IMR-90 (cell line): Measurements from ENCODE around the gene KDM3B. TPM values are rescaled to one million over a fixed set of nuclear protein-coding genes. Genes with fewer than 3 reads are reported as not detected.

Experiments used
- ATAC-seq: fragments of 200-7000 bp; cut with Tn5 transposase; 2 replicates; pipeline ENCODE4 v1.9.1; 2020; ENCODE audit warnings: low read depth, mild to moderate bottlenecking, moderate library complexity
- BruUV-seq: library from RNA; stranded (reverse); fragments of 400-500 nt; replicated peaks from 2 replicates; lab custom pipeline; 2021; lab: Mats Ljungman, UMichigan
- CTCF ChIA-PET: fragments of 300-600 bp; formaldehyde crosslinking; extraction: SDS; loops from one replicate; lab custom pipeline; 2021; ENCODE audit warnings: antibody characterized with exemption; lab: Yijun Ruan, JAX
- POLR2A ChIA-PET: fragments of 300-600 bp; sonication (Branson Sonifier 250); formaldehyde crosslinking; loops from one replicate; lab custom pipeline; 2022; ENCODE audit warnings: antibody characterized with exemption; ENCODE audit not compliant: unreplicated experiment; lab: Charles Lee
- DNase-seq: peaks from one replicate; pipeline ENCODE4 v3.0.0; 2013
- H2AFZ ChIP-seq: replicated peaks from 2 replicates; pipeline ENCODE3; 2013; ENCODE audit warnings: low read length, mild to moderate bottlenecking; ENCODE audit not compliant: poor library complexity
- H2AK5ac ChIP-seq: 2 replicates; pipeline ENCODE4 v1.6.1; 2013; ENCODE audit warnings: low read depth, low read length, inconsistent platforms
- H2AK9ac ChIP-seq: replicated peaks from 2 replicates; pipeline ENCODE3; 2013; ENCODE audit warnings: mild to moderate bottlenecking, low read depth, low read length, moderate library complexity; ENCODE audit not compliant: poor library complexity
- H2BK120ac ChIP-seq: 2 replicates; pipeline ENCODE4 v1.6.1; 2013; ENCODE audit warnings: low read depth, low read length, inconsistent platforms
- H2BK15ac ChIP-seq: 3 replicates; pipeline ENCODE4 v1.6.1; 2013; ENCODE audit warnings: low read depth, low read length, inconsistent platforms
- H2BK20ac ChIP-seq: 2 replicates; pipeline ENCODE4 v1.6.1; 2013; ENCODE audit warnings: low read depth, mild to moderate bottlenecking, inconsistent platforms, low read length, moderate library complexity
- H2BK5ac ChIP-seq: 2 replicates; pipeline ENCODE4 v1.6.1; 2013; ENCODE audit warnings: mild to moderate bottlenecking, low read depth, low read length, inconsistent platforms; ENCODE audit not compliant: poor library complexity, severe bottlenecking
- H3K14ac ChIP-seq: replicated peaks from 2 replicates; pipeline ENCODE4 v1.6.1; 2013; ENCODE audit warnings: low read depth, low read length, inconsistent platforms
- H3K18ac ChIP-seq: 2 replicates; pipeline ENCODE4 v1.6.1; 2013; ENCODE audit warnings: low read depth, low read length, control low read depth
- H3K23ac ChIP-seq: 2 replicates; pipeline ENCODE4 v1.6.1; 2013; ENCODE audit warnings: low read depth, low read length, inconsistent platforms
- H3K27ac ChIP-seq: 2 replicates; pipeline ENCODE4 v1.5.1; 2013; ENCODE audit warnings: mild to moderate bottlenecking, control low read depth, low read length; ENCODE audit not compliant: insufficient read depth
- H3K27me3 ChIP-seq: 2 replicates; pipeline ENCODE4 v1.6.1; 2013; ENCODE audit warnings: low read length; ENCODE audit not compliant: control insufficient read depth, insufficient read depth
- H3K36me3 ChIP-seq: 2 replicates; pipeline ENCODE4 v1.6.1; 2013; ENCODE audit warnings: low read length, mixed read lengths; ENCODE audit not compliant: control insufficient read depth, insufficient read depth
- H3K4ac ChIP-seq: 2 replicates; pipeline ENCODE4 v1.6.1; 2013; ENCODE audit warnings: low read depth, low read length, inconsistent platforms
- H3K4me1 ChIP-seq: 2 replicates; pipeline ENCODE4 v1.6.1; 2013; ENCODE audit warnings: low read length, mixed read lengths; ENCODE audit not compliant: control insufficient read depth, insufficient read depth
- H3K4me2 ChIP-seq: 2 replicates; pipeline ENCODE4 v1.6.1; 2013; ENCODE audit warnings: low read depth, mild to moderate bottlenecking, control low read depth, low read length, moderate library complexity
- H3K4me3 ChIP-seq: 2 replicates; pipeline ENCODE4 v1.5.1; 2013; ENCODE audit warnings: low read depth, mild to moderate bottlenecking, control low read depth, low read length, moderate library complexity; ENCODE audit not compliant: insufficient read depth
- H3K56ac ChIP-seq: 2 replicates; pipeline ENCODE4 v1.6.1; 2013; ENCODE audit warnings: low read length, inconsistent platforms; ENCODE audit not compliant: insufficient read depth; ENCODE audit errors: extremely low read depth
- H3K79me1 ChIP-seq, 2 experiments: 2 replicates each; pipeline ENCODE4 v1.6.1; 2013; ENCODE audit warnings: low read length in 2 of 2, inconsistent platforms in 1 of 2, low read depth in 1 of 2
- H3K9ac ChIP-seq: 2 replicates; pipeline ENCODE4 v1.6.1; 2013; ENCODE audit warnings: low read depth, low read length, control low read depth
- H3K9me1 ChIP-seq: 2 replicates; pipeline ENCODE4 v1.6.1; 2013; ENCODE audit warnings: low read length, inconsistent platforms; ENCODE audit not compliant: insufficient read depth
- H3K9me3 ChIP-seq: 2 replicates; pipeline ENCODE4 v1.6.1; 2013; ENCODE audit warnings: low read length; ENCODE audit not compliant: control insufficient read depth, insufficient read depth
- H4K20me1 ChIP-seq: 2 replicates; pipeline ENCODE4 v1.6.1; 2013; ENCODE audit warnings: low read length, inconsistent platforms; ENCODE audit not compliant: insufficient read depth
- H4K5ac ChIP-seq: 2 replicates; pipeline ENCODE4 v1.6.1; 2013; ENCODE audit warnings: mild to moderate bottlenecking, low read depth, low read length, control low read depth
- H4K8ac ChIP-seq, 2 experiments: 2 replicates each; pipeline ENCODE4 v1.6.1; 2013; ENCODE audit warnings: low read depth in 2 of 2, low read length in 2 of 2, control low read depth in 1 of 2, inconsistent platforms in 1 of 2
- H4K91ac ChIP-seq: 2 replicates; pipeline ENCODE4 v1.6.1; 2013; ENCODE audit warnings: low read depth, low read length, inconsistent platforms; ENCODE audit not compliant: insufficient read depth
- BHLHE40 ChIP-seq: fragments of 150-350 bp; IDR thresholded peaks from 2 replicates; pipeline ENCODE4 v1.6.1; 2016; ENCODE audit warnings: mild to moderate bottlenecking, low read depth, low read length
- CHD1 ChIP-seq: IDR thresholded peaks from 2 replicates; pipeline ENCODE4 v1.6.1; 2012; ENCODE audit warnings: low read depth, low read length, improper control_type of control experiment
- FOS ChIP-seq: fragments of 150-350 bp; IDR thresholded peaks from 2 replicates; pipeline ENCODE4 v1.6.1; 2016; ENCODE audit warnings: low read depth, low read length
- MAFK ChIP-seq: IDR thresholded peaks from 2 replicates; pipeline ENCODE4 v1.6.1; 2012; ENCODE audit warnings: low read depth, low read length, improper control_type of control experiment
- MAZ ChIP-seq: IDR thresholded peaks from 2 replicates; pipeline ENCODE4 v1.6.1; 2012; ENCODE audit warnings: low read depth, mild to moderate bottlenecking, low read length, improper control_type of control experiment, moderate library complexity, borderline replicate concordance
- MXI1 ChIP-seq: IDR thresholded peaks from 2 replicates; pipeline ENCODE4 v1.6.1; 2012; ENCODE audit warnings: low read depth, mild to moderate bottlenecking, low read length, moderate library complexity, borderline replicate concordance
- NFE2L2 ChIP-seq: fragments of 150-350 bp; IDR thresholded peaks from 2 replicates; pipeline ENCODE4 v1.6.1; 2016; ENCODE audit warnings: low read depth, mild to moderate bottlenecking, low read length
- POLR2A ChIP-seq: IDR thresholded peaks from 2 replicates; pipeline ENCODE4 v1.6.1; 2012; ENCODE audit warnings: mild to moderate bottlenecking, low read depth, low read length
- RAD21 ChIP-seq: IDR thresholded peaks from 2 replicates; pipeline ENCODE4 v1.6.1; 2012; ENCODE audit warnings: low read length, improper control_type of control experiment
- RCOR1 ChIP-seq: IDR thresholded peaks from 2 replicates; pipeline ENCODE4 v1.6.1; 2012; ENCODE audit warnings: mild to moderate bottlenecking, low read length, improper control_type of control experiment; ENCODE audit not compliant: insufficient replicate concordance
- RFX5 ChIP-seq: IDR thresholded peaks from 2 replicates; pipeline ENCODE4 v1.8.0; 2012; ENCODE audit warnings: low read depth, mild to moderate bottlenecking, low read length, moderate library complexity
- SMC3 ChIP-seq: fragments of 150-350 bp; IDR thresholded peaks from 2 replicates; pipeline ENCODE4 v1.6.1; 2016; ENCODE audit warnings: low read depth, mild to moderate bottlenecking, antibody characterized with exemption, low read length, moderate library complexity
- WGBS, 2 experiments: methylation state at CpG; one replicate each; pipeline versions ENCODE4 v1.1.5 to v1.1.7; 2013; ENCODE audit warnings: missing lambda C conversion rate in 2 of 2; ENCODE audit not compliant: insufficient read length in 1 of 2; ENCODE audit errors: extremely low coverage in 2 of 2; 5-methylcytosine and 5-hydroxymethylcytosine counted together
- dilution Hi-C: fragments of 300-500 bp; cut with HindIII; formaldehyde crosslinking; loops from one replicate; pipeline ENCODE4 v1.14.3; 2018; ENCODE audit warnings: low sequenced_read_pairs; ENCODE audit not compliant: unreplicated experiment
- in situ Hi-C: fragments of 300-500 bp; cut with MboI; formaldehyde crosslinking; loops from 3 replicates; pipeline ENCODE4 v1.14.3; 2019; ENCODE audit warnings: low sequenced_read_pairs, inconsistent platforms, mixed read lengths
- intact Hi-C: fragments of 100-400 bp; cut with micrococcal nuclease; formaldehyde crosslinking; loops from 2 replicates; pipeline ENCODE4 v1.10.0; 2022
- polyA plus RNA-seq, 3 experiments: library from polyadenylated mRNA; depleted of rRNA; stranded (reverse); fragments of >200 nt; gene quantifications; 2 replicates each; pipeline ENCODE4 v1.2.3, GENCODE V29; 2012; ENCODE audit warnings: low replicate concordance in 1 of 3
- total RNA-seq: library from RNA; depleted of rRNA; stranded (reverse); fragments of >200 nt; gene quantifications from 2 replicates; pipeline ENCODE4 v1.2.3, GENCODE V29; 2012
- TF ChIP-seq, protein P1 (sequence below): fragments of 150-350 bp; IDR thresholded peaks from 2 replicates; pipeline ENCODE4 v1.6.1; 2017; ENCODE audit warnings: mild to moderate bottlenecking, antibody characterized with exemption, low read length, low read depth
- TF ChIP-seq, protein P2 (sequence below): conservative IDR thresholded peaks from 2 replicates; pipeline ENCODE4 v1.5.1; 2012; ENCODE audit warnings: mild to moderate bottlenecking, low read depth, low read length, improper control_type of control experiment
- TF ChIP-seq, protein P3 (sequence below): fragments of 150-350 bp; IDR thresholded peaks from 2 replicates; pipeline ENCODE4 v1.6.1; 2016; ENCODE audit warnings: low read depth, mild to moderate bottlenecking, low read length, moderate library complexity, borderline replicate concordance

Gene KDM3B
- total and polyA plus RNA-seq, 2 of the 4 experiments (the other 2 are of a cell fraction), result 19.4 to 35.8 TPM

GRCh38 chr5:138366632-138367382, 14.3 kb downstream of the KDM3B start:
- Histone ChIP-seq H3K9ac (no peak overlapping the region), H3K27ac (no peak overlapping the region), H3K23ac (peak overlapping the region; percentile 0; the same call in 1 of the 2 replicates), H3K9me3 (no peaks in the 10 kb centered on the region), H3K4ac (no peak overlapping the region), H3K9me1 (peaks cover 7% of the 10 kb centered on the region; the same call in 1 of the 2 replicates), H2AK5ac (no peak overlapping the region), H3K56ac (no peak overlapping the region), H4K91ac (no peak overlapping the region), H4K20me1 (peaks cover 42% of the 10 kb centered on the region), H3K27me3 (no peaks in the 10 kb centered on the region), H3K79me1 (peaks cover 27 to 50% of the 10 kb centered on the region in 2 experiments), H3K18ac (no peak overlapping the region), H3K4me2 (no peak overlapping the region), H4K5ac (no peak overlapping the region), H2AK9ac (no peak overlapping the region), H3K4me3 (no peak overlapping the region), H2BK120ac (no peak overlapping the region), H2BK20ac (no peak overlapping the region), H2BK5ac (no peak overlapping the region), H2BK15ac (no peak overlapping the region), H2AFZ (no peak overlapping the region), H3K14ac (no peak overlapping the region), H4K8ac (no peak overlapping the region), H3K4me1 (0 out of 2 replicates have a peak, but pooled peaks cover 2% of the 10 kb centered on the region), H3K36me3 (no peaks in the 10 kb centered on the region)
- in situ Hi-C loops (no loop called here), dilution Hi-C loops (no loop called here), intact Hi-C loops (loop anchor here (5.0 kb wide), 1 partner anchor 35 kb away; no protein-coding TSS in a partner anchor)
- CTCF ChIA-PET, result interaction anchor here (1.8 kb wide), 1 partner anchor 15 kb away, joined by 6 read pairs; the partner anchor contains the start of gene KDM3B
- WGBS, 2 experiments, result 57% methylated on average over 2 of the region's 4 CpGs; no CpG with 5 or more reads in 1 of the 2 experiments
- ATAC-seq (peak; percentile 56), DNase-seq (no peak)
- POLR2A ChIA-PET, result no interaction called here
- no TSS peak for BruUV-seq
- no peak for TF ChIP-seq BHLHE40
- no peak for TF ChIP-seq MXI1
- TF ChIP-seq, protein P1, sequence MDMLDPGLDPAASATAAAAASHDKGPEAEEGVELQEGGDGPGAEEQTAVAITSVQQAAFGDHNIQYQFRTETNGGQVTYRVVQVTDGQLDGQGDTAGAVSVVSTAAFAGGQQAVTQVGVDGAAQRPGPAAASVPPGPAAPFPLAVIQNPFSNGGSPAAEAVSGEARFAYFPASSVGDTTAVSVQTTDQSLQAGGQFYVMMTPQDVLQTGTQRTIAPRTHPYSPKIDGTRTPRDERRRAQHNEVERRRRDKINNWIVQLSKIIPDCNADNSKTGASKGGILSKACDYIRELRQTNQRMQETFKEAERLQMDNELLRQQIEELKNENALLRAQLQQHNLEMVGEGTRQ, result no peak
- TF ChIP-seq, protein P2, sequence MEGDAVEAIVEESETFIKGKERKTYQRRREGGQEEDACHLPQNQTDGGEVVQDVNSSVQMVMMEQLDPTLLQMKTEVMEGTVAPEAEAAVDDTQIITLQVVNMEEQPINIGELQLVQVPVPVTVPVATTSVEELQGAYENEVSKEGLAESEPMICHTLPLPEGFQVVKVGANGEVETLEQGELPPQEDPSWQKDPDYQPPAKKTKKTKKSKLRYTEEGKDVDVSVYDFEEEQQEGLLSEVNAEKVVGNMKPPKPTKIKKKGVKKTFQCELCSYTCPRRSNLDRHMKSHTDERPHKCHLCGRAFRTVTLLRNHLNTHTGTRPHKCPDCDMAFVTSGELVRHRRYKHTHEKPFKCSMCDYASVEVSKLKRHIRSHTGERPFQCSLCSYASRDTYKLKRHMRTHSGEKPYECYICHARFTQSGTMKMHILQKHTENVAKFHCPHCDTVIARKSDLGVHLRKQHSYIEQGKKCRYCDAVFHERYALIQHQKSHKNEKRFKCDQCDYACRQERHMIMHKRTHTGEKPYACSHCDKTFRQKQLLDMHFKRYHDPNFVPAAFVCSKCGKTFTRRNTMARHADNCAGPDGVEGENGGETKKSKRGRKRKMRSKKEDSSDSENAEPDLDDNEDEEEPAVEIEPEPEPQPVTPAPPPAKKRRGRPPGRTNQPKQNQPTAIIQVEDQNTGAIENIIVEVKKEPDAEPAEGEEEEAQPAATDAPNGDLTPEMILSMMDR, result no peak
- TF ChIP-seq RAD21, result no peak
- TF ChIP-seq RCOR1, result no peak
- no peak for TF ChIP-seq CHD1
- no peak for TF ChIP-seq MAFK
- TF ChIP-seq POLR2A, result no peak
- no peak for TF ChIP-seq FOS
- TF ChIP-seq NFE2L2, result no peak
- TF ChIP-seq MAZ, result no peak
- TF ChIP-seq, protein P3, sequence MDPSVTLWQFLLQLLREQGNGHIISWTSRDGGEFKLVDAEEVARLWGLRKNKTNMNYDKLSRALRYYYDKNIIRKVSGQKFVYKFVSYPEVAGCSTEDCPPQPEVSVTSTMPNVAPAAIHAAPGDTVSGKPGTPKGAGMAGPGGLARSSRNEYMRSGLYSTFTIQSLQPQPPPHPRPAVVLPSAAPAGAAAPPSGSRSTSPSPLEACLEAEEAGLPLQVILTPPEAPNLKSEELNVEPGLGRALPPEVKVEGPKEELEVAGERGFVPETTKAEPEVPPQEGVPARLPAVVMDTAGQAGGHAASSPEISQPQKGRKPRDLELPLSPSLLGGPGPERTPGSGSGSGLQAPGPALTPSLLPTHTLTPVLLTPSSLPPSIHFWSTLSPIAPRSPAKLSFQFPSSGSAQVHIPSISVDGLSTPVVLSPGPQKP, result no peak
- no peak for TF ChIP-seq RFX5
- no peak for TF ChIP-seq SMC3
